DMS53 treated with DMSO at 0.1 percent for 48 hours (cell line): ENCODE data around the gene GPX4.

Experiments
- DNase-seq: peaks from one replicate; lab custom pipeline; 2025; ENCODE audit not compliant: unreplicated experiment; lab: John Stamatoyannopoulos, UW

GPX4 gene, protein sequence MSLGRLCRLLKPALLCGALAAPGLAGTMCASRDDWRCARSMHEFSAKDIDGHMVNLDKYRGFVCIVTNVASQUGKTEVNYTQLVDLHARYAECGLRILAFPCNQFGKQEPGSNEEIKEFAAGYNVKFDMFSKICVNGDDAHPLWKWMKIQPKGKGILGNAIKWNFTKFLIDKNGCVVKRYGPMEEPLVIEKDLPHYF

DNA sequence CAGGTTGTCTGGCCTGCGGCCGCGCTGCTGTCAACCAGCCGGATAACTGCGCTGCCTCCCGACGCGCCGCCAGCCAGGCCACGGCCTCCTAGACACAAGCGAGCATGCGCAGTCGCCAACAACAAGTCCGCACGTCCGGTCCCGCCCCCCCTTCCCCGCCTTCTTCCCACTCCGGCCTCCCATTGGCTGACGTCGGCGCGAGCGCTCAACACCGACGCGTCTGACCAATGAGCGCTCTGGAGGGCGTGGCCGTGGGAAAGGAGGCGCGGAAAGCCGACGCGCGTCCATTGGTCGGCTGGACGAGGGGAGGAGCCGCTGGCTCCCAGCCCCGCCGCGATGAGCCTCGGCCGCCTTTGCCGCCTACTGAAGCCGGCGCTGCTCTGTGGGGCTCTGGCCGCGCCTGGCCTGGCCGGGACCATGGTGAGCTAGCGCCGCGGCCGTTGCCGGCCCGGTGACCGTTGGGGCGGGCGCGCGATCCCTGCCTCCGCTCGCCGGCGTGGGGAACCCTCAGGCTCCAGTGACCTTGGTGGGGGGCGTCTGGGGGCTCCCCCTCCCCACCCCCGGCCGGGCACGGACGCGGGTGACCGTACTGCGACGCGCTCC is at the start of gene GPX4:
Gene GPX4, plus strand, starts transcription at position 287 of the 603 bp plus-strand sequence. Its CDS starts 50 bp downstream, at position 337.
- DNase-seq = peak; percentile 88

DNA sequence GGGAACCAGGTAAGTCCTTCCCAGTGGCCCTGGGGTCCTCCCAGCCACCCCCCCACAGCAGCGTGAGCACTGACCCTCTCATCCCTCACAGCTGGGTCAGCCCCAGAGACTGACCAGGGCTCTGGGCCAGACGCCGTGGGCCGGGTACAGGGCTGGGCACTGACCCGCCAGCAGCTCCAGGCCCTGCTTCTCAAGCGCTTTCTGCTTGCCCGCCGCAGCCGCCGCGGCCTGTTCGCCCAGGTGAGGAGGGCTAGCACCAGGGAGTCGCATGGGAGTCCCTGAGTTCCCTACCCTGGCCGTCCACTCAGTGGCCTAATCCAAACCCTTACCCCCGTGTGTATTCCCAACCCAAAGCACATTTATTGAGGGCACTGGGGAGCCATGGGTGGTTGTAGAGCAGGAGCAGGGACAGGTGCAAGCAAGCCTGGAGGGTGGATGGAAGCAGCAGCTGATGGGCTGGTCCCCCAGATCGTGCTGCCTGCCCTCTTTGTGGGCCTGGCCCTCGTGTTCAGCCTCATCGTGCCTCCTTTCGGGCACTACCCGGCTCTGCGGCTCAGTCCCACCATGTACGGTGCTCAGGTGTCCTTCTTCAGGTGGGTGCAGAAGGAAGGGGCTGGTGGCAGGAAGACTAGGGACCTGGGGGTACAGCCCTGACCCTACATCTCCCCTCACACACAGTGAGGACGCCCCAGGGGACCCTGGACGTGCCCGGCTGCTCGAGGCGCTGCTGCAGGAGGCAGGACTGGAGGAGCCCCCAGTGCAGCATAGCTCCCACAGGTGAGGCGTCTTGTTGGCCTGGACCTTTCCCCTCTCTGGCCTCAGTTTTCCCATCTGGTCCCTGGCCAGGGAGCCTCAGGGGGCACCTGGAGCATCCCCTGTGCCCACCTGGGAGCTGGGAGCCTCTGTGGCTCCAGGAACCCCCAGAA is 49.4 kb upstream of the GPX4 start:
- no peak for DNase-seq

DNA sequence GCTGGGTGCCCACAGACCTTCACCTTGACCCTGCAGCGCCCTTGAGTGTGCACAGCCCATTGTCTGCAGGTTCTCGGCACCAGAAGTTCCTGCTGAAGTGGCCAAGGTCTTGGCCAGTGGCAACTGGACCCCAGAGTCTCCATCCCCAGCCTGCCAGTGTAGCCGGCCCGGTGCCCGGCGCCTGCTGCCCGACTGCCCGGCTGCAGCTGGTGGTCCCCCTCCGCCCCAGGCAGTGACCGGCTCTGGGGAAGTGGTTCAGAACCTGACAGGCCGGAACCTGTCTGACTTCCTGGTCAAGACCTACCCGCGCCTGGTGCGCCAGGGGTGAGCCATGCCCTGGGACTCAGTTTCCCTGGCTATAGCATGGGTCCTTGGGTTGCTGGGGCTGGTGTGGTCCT is 48.8 kb upstream of the GPX4 start:
- no peak for DNase-seq

DNA sequence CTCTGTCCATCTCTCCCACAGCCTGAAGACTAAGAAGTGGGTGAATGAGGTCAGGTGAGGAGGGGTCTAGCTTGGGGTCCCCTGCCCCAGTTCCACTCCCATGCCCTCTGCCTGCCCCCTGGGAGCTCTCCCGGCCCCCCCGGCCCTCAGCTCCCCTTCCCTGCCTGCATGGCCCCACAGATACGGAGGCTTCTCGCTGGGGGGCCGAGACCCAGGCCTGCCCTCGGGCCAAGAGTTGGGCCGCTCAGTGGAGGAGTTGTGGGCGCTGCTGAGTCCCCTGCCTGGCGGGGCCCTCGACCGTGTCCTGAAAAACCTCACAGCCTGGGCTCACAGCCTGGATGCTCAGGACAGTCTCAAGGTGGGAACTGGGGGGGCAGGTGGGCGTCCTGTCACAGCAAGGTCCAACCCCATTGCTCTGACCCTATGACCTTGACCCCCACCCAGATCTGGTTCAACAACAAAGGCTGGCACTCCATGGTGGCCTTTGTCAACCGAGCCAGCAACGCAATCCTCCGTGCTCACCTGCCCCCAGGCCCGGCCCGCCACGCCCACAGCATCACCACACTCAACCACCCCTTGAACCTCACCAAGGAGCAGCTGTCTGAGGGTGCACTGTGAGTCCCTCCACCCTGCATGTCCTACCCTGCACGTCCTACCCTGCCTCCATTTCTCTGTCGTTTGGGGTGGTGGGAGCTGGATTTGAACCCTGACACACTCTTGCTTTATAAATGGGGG is 47.7 kb upstream of the GPX4 start:
- no peak for DNase-seq

DNA sequence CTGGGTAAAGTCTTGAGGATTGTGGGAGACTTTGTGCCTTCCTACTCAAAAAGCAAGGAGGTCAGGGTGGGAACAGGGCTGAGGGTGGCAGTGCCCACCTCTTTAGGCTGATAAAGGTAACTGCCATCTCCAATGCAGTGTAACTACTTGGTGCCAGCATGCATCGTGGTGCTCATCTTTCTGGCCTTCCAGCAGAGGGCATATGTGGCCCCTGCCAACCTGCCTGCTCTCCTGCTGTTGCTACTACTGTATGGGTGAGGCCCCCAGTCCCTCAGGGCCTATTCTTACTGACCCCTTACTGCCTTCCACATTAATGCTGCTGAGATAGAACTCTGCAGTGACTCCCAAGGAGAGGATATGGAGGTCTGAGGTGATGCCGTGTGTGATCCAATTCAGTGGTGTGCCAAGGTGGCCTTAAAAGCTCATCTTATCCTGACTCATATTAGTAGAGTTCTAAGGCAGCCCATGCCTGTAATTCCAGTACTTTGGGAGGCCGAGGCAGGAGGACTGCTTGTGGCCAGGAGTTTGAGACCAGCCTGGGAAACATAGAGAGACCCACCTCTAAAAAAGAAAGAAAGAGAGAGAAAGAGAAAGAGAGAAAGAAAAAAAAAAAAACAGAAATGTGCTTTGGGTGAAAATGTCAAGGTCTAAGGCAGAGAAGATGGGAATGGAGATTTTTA is 46.5 kb upstream of the GPX4 start:
- peak; percentile 22 for DNase-seq

DNA sequence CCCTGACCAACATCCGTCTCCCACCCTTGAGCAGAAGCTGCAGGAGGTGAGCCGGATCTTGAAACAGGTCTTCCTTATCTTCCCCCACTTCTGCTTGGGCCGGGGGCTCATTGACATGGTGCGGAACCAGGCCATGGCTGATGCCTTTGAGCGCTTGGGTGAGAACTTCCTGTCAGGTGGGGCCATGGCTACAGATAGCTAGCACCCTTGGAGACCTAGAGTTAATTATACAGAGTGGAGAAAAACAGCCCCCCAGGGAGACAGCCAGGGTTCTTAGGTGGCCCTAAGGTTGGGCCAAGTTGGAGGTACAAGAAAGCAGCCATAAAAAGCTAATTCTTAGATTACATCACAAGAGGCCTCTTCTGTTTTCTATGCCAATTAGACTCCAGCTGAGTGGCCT is 45.7 kb upstream of the GPX4 start:
- no peak for DNase-seq

DNA sequence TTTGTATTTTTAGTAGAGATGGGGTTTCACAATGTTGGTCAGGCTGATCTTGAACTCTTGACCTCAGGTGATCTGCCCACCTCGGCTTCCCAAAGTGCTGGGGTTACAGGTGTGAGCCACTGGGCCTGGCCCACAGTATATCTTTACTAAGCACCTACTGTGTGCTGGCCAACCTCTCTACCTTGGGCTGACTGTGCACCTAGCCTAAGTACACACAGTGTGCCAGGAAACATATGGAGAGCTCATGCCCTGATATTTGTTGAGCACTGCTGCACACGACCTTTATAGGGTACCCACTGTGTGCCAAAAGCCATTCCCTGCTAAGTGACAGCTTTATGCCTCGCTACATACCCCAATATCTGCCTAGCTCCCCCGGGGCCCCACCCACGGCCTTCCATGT is 43.1 kb upstream of the GPX4 start:
- no peak for DNase-seq

DNA sequence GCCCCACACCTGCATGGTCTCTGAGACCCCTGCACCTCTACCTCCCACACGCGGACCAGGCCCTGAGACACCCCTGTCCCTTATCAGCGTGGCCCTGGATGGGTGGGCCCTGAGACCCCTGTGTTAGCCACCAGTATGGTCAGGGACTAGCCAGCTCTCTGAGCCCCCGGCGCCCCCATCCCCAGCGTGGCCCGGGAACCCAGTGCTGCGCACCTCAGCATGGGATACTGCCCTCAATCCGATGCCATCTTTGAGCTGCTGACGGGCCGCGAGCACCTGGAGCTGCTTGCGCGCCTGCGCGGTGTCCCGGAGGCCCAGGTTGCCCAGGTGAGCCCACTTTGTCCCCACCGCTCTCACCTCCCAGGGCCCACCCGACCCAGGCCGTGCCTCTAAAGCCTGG is 41.8 kb upstream of the GPX4 start:
- no peak for DNase-seq

DNA sequence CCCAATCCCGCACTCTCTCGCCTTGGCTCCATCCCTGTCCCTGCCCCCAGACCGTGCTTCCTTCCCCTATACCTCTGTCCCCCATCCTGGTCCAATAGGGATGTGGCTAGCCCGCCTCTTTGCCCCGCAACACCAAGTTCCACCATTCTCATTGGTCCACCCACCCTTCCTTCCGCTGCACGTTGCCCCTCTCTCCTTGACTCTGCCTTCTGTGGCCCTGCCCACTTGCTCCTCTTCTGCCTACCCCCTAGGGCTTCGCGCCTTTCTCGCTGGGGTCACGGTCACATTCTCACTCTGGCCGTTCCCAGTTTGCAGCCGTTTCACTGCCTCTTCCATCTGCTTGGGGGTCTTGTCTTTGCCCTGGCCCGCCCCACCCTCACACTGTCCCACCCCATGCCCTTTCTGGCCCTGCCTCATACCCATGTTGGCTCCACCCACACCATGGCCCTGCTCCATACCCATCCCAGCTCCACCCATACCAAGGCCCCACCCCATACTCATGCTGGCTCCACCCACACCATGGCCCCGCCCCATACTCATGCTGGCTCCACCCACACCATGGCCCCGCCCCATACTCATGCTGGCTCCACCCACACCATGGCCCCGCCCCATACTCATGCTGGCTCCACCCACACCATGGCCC is 41.3 kb upstream of the GPX4 start:
- no peak for DNase-seq

DNA sequence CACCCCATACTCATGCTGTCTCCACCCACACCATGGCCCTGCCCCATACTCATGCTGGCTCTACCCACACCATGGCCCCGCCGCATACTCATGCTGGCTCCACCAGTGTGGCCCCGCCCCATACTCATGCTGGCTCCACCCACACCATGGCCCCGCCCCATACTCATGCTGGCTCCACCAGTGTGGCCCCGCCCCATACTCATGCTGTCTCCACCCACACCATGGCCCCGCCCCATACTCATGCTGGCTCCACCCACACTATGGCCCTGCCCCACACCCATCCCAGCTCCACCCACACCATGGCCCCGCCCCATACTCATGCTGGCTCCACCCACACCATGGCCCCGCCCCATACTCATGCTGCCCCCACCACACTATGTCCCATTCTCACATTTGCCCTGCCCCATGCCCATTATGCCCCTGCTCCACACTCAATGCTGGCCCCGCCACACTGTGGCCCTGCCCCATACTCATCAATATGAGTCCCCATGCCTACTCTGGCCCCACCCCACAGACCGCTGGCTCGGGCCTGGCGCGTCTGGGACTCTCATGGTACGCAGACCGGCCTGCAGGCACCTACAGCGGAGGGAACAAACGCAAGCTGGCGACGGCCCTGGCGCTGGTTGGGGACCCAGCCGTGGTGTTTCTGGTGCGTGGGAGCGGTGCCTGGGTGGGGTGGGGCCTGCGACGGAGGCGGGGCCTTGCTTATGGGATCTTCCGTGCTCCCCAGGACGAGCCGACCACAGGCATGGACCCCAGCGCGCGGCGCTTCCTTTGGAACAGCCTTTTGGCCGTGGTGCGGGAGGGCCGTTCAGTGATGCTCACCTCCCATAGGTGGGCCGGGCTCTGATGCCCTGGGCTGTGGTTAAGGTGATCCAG is 40.5 kb upstream of the GPX4 start:
- no peak for DNase-seq

DNA sequence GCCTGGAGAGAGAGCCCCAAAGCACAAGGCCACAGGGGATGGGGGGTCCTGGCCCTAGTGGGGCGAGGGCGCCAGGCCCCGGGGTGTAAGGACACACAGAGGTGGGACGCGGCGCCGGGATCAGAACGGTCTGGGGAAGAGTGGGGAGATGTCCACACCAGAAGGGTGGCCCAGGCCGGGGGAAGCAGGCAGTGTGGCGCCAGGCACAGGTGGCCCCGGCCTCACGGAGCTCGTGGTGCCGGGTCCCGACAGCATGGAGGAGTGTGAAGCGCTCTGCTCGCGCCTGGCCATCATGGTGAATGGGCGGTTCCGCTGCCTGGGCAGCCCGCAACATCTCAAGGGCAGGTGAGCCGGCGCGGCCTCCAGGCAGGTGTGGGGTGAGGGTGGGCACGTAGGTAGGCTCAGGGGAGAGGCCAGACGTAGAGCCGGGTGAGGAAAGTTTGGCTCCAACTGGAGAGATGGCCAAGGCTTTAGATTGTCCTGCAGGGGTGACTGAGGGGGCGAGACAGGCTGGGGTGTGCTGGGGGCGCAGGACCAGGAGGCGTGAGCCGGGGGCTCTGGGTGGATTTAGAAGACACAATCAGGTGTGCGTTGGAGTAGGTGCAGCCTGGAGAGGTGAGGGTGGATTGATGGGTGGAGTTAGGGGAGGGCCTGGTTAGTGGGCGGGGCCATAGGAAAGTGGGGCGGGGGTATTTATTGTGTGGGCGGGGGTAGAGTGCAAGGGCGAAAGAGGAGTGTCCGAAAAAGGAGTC is 39.7 kb upstream of the GPX4 start:
- no peak for DNase-seq

DNA sequence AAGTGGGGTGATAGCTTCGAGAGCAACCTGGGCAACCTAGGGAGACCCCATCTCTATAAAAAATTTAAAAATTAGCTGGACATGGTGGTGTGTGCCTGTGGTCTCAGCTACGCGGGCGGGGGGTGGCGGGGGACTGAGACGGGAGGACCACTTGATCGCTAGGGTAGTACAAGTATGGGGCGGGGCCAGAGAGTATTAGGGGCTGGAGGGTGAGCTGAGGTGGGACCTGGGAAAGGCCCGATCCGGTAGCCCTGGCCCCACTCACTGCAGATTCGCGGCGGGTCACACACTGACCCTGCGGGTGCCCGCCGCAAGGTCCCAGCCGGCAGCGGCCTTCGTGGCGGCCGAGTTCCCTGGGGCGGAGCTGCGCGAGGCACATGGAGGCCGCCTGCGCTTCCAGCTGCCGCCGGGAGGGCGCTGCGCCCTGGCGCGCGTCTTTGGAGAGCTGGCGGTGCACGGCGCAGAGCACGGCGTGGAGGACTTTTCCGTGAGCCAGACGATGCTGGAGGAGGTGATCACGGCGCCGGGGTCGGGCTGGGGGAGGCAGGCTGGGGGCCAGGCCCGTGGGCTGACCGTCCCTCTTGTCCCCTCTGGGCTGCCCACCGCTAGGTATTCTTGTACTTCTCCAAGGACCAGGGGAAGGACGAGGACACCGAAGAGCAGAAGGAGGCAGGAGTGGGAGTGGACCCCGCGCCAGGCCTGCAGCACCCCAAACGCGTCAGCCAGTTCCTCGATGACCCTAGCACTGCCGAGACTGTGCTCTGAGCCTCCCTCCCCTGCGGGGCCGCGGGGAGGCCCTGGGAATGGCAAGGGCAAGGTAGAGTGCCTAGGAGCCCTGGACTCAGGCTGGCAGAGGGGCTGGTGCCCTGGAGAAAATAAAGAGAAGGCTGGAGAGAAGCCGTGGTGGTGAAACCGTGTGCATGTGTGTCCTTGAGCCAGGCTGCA is 38.9 kb upstream of the GPX4 start:
- peak; percentile 20 for DNase-seq

DNA sequence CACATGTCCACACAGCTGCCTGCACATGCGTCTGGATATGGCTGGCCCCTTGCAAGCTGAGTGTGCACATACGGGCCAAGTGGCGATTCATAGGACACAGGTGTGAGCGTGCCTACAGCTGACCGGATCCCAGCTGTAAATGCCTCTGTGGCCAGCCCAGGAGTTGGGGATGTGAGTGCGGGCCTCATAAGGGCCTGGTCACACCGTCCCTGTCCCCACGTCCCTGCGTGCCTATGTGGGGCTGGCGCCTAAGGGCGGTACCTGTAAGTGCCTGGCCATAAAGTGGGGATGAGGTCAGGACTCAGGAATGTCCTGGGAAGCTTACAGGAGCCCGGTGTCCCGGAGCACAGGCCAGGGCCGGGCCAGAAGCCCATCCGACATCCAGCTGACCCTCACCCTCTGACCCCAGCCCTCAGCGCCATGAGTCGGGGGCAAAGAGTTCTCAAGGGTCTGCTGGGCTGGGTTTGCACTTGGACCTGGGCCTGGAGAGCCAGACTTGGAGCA is 38.1 kb upstream of the GPX4 start:
- DNase-seq = no peak

DNA sequence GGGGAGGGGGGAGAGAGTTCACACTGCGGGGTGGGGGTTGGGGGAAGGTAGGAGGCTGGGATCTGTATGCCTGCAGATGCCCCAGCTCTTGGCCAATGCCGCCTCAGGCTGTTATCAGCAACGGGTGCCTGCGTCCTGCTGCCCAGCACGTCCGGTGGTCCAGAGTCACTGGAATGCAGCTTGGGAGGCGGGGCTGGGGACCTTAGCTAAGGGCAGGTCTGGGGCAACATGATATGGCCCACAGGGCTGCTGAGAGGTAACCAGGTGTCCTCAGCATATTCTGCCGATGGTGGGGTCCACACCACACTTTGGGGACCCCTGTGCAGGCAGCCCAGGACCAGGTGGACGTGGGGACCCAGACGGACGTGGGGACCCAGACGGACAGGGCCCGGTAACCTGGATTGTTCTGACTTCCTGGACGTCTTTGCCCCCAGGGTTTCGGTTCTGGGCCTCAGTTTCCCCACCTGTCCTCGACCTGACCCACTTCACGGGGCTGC is 37.5 kb upstream of the GPX4 start:
- DNase-seq = no peak

DNA sequence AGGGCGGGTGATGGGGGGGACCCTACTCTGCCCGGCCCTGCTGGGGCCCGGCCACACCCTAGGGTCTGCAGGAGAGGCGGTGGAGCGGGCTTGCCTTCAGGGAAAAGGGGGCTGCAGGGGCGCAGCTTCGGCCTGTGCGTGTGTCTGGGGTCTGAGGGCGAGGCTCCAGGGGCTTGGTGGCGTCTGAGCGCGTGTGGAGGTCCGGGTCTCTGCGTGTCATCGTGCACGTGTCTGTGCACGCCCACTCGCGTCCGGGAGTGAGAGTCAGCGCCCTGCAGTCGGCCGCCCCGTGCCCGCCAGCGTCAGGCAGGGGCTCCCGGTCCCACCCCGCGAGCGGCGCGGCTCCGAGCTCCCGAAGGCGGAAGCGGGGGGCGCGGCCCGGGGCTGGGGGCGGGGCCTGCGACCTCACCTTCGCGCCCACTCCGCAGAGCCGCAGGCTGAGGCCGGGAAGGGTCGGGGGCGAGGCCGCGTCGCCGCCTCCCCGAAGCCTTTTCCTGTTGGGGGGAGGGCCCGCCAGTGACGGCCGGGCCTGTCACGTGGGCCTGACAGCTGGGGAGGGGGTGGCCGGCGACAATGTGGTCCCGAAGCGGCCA is 37.0 kb upstream of the GPX4 start, which contains the start of gene ARHGAP45:
Gene ARHGAP45, plus strand, starts transcription at position 420 of the 593 bp plus-strand sequence. CDS start 239 bp downstream, outside the sequence.
- DNase-seq = no peak

DNA sequence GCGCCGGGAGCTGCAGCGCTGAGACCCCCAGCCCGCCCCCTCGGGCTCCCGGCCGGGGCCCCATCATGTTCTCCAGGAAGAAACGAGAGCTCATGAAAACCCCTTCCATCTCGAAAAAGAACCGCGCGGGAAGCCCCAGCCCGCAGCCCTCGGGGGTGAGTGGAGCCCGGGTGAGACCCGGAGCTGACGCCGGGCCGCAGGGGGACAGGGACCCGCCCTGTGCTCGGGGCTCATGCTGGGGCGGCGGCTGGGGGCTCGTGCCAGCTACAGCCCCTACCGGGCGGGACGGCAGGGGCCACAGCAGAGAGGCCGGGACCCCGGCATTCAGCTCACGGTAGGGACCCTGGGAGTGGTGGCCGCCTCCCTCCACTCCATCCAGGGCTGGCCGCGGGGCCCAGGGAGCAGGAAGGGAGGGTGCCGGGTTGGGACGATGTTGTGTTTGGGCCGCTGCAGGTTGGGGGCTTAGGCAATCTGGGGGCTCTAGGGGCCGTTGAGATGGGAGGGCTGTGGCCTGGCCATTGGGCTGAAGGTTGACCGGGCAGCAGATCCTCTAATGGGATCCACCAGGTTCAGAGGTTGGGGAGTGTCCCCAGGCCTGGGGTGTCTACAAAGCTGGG is 36.3 kb upstream of the GPX4 start:
- DNase-seq = no peak
